AG04450 (cell line): ENCODE results near the gene NCAM1. TPM values are rescaled to one million over a fixed set of nuclear protein-coding genes. Genes with fewer than 3 reads are reported as not detected.

Source experiments
- CTCF ChIA-PET: fragments of 300-600, 350-600 bp; formaldehyde crosslinking; extraction: SDS; loops from one replicate; lab custom pipeline; 2022; ENCODE audit warnings: antibody characterized with exemption, inconsistent platforms; lab: Charles Lee
- POLR2A ChIA-PET: fragments of 350-600 bp; formaldehyde crosslinking; extraction: SDS; loops from one replicate; lab custom pipeline; 2021; ENCODE audit warnings: antibody characterized with exemption, inconsistent platforms; lab: Yijun Ruan, JAX
- DNase-seq: peaks from one replicate; pipeline ENCODE4 v3.0.0-alpha.2; 2011; ENCODE audit warnings: low read depth, low spot score
- H3K27ac ChIP-seq: one replicate; pipeline ENCODE4 v1.5.1; 2012; ENCODE audit warnings: low read depth, low read length, control low read depth
- H3K27me3 ChIP-seq: one replicate; pipeline ENCODE4 v1.6.0; 2012; ENCODE audit warnings: low read length; ENCODE audit not compliant: control insufficient read depth, insufficient read depth
- H3K4me3 ChIP-seq: 2 replicates; pipeline ENCODE4 v1.5.1; 2011; ENCODE audit warnings: mild to moderate bottlenecking, low read depth, low read length, control low read depth
- H3K9me3 ChIP-seq: 2 replicates; pipeline ENCODE4 v1.5.1; 2012; ENCODE audit warnings: low read length; ENCODE audit not compliant: control insufficient read depth, insufficient read depth
- CTCF ChIP-seq: IDR thresholded peaks from 2 replicates; pipeline ENCODE4 v1.5.1; 2011; ENCODE audit warnings: low read depth, low read length, control low read depth, inconsistent platforms
- polyA plus RNA-seq: library from polyadenylated mRNA; depleted of rRNA; stranded (reverse); fragments of >200 nt; gene quantifications from 2 replicates; pipeline ENCODE4 v1.2.3, GENCODE V29; 2011

Gene NCAM1
- polyA plus RNA-seq, 1 experiment, result not detected

- POLR2A ChIA-PET, result no interaction called here
- H3K4me3 ChIP-seq, result no peak overlapping the region
- no peaks in the 10 kb centered on the region for H3K9me3 ChIP-seq
- no peak for DNase-seq
- H3K27me3 ChIP-seq, result no peaks in the 10 kb centered on the region
- no peak overlapping the region for H3K27ac ChIP-seq
- TF ChIP-seq CTCF, result no peak
- CTCF ChIA-PET, result no interaction called here
Observed at GRCh38 chr11:113188371-113188834, 227.2 kb downstream of the NCAM1 start.

DNA sequence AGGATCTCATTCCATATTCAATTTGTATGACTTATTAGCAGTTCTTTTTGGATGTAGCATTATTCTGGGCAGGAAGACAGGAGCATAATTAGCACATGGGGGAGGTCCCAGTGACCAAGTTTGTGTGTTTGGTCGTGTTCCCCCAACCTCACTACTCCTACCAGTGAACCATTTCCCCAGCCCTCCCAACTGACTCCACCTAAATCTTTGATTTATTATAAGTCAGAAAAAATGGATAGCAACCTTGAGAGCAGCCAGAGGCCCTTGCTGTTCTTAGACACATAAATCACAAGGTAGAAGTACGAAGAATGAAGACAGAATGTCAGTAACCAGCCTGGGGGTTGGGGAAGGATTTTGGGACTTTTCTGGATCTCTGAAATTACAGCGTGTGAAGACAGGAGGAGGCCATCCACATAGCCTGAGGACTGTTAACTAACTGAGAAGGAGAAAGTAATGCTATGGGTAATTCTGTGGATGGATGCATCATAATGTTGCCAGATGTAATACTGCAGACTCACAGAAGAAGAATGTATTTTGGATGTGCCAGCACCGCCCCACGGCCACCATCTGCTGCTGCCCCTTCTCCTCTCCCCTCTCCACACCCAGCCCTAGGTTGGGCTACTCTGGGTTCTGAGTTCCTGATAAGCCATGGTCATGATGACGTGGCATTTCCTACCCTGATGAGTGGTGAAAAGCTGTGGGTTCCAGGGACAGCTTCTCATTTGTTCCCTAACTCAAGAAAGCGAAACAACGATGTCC, 228.9 kb downstream of the NCAM1 start:
- DNase-seq, result no peak
- POLR2A ChIA-PET, result no interaction called here
- Histone ChIP-seq H3K27me3 (no peaks in the 10 kb centered on the region), H3K9me3 (no peaks in the 10 kb centered on the region), H3K27ac (no peak overlapping the region), H3K4me3 (no peak overlapping the region)
- TF ChIP-seq CTCF, result no peak
- CTCF ChIA-PET, result no interaction called here

DNA sequence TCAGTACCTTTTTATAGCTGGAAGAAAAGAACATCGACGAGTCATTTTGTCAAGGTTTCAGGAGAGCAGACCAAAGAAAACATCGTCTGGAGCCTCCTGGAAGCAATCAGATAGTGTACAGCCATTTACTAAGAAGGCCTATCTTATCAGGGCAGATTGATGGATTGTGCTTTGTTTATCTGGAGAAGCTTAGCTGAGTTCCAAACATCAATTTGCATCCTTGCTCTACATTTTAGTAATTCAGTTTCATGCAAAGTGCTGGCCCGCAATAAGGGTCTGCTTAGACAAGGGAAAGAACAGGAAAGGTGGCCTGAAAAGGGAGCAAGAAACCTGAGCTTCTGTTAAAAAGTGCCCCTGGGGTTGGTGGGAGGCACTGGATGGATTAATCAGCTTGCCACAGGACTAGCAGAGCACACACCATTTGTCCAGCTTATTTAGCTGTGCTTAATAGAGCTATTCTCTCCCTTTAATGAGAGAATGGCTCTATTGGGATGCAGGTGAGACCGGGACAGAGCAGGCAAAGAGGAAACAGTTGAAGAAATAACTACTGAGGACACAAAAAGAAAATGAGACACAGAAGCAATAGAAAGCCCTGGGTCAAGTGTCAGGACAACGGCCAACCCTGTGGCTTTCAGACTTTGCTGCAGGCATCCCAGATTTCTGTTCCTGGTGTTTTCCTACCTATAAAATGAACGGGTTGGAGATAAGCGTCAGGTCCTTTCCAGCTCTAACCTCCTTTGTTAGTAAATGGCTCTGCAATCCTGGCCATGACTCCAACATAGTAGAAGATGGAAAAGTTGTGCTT, 231.1 kb downstream of the NCAM1 start:
- no peak for TF ChIP-seq CTCF
- POLR2A ChIA-PET, result no interaction called here
- Histone ChIP-seq H3K9me3 (no peaks in the 10 kb centered on the region), H3K27me3 (no peaks in the 10 kb centered on the region), H3K27ac (no peak overlapping the region), H3K4me3 (no peak overlapping the region)
- CTCF ChIA-PET, result no interaction called here
- DNase-seq, result no peak

DNA sequence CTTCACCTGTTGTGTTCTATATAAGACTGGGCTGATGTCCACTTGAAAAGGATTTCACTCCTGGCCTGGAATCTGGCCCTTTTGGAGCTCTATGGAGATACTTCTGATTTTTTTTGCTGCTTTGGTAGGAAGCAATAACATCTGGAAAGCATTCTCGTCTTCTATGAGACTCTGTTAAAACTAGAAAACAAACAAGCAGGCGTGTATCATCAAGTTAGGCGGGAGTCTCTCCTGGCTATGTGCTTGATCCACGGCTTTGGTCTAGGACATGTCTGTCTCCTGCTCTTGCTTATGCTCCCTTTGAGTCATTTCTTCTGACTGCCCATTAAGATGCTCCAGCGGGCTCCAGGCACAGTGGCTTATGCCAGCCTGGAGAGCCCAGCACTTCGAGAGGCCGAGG, 231.8 kb downstream of the NCAM1 start:
- Histone ChIP-seq H3K27ac (no peak overlapping the region), H3K4me3 (no peak overlapping the region), H3K27me3 (no peaks in the 10 kb centered on the region), H3K9me3 (no peaks in the 10 kb centered on the region)
- ChIA-PET POLR2A (no interaction called here), CTCF (no interaction called here)
- DNase-seq, result no peak
- no peak for TF ChIP-seq CTCF

- no peak for DNase-seq
- POLR2A ChIA-PET, result no interaction called here
- no peaks in the 10 kb centered on the region for H3K9me3 ChIP-seq
- no peaks in the 10 kb centered on the region for H3K27me3 ChIP-seq
- CTCF ChIA-PET, result no interaction called here
- no peak for TF ChIP-seq CTCF
- H3K27ac ChIP-seq, result no peak overlapping the region
- H3K4me3 ChIP-seq, result no peak overlapping the region
Observed at GRCh38 chr11:113193946-113194345, 232.7 kb downstream of the NCAM1 start.
